Sigmoid colon (tissue), 7 donors: Measurements from ENCODE around the gene RASSF1. TPM values are rescaled to one million over a fixed set of nuclear protein-coding genes. Genes with fewer than 3 reads are reported as not detected.

Source experiments
- DNase-seq: peaks from one replicate; pipeline ENCODE4 v3.0.0-alpha.2; 2019
- H3K27ac ChIP-seq, 4 donors: fragments of 200-600 bp; sonication (generic); one replicate each; pipeline ENCODE4 v1.5.1; 2016 to 2019; ENCODE audit warnings: mild to moderate bottlenecking in 1 of 4
- H3K27me3 ChIP-seq, 3 donors: fragments of 200-600 bp; sonication (generic); one replicate each; pipeline ENCODE4 v1.5.1; 2019; ENCODE audit warnings: mild to moderate bottlenecking in 1 of 3
- H3K36me3 ChIP-seq, 4 donors: fragments of 200-600 bp; sonication (generic); one replicate each; pipeline ENCODE4 v1.5.1; 2016 to 2019
- H3K4me1 ChIP-seq, 4 donors: fragments of 200-600 bp; sonication (generic); one replicate each; pipeline ENCODE4 v1.5.1; 2017 to 2019
- H3K4me3 ChIP-seq, 4 donors: fragments of 200-600 bp; sonication (generic); one replicate each; pipeline ENCODE4 v1.5.1; 2017 to 2019; ENCODE audit warnings: mild to moderate bottlenecking in 2 of 4, moderate library complexity in 1 of 4
- H3K9me3 ChIP-seq, 4 donors: fragments of 200-600 bp in 3 of 4; sonication (generic) in 3 of 4; one replicate each; pipeline versions ENCODE4 v1.5.1 to v1.6.1; 2013 to 2019
- CTCF ChIP-seq, 4 experiments: fragments of 450-650 bp in 3 of 4; fragments of 200-600 bp in 1 of 4; IDR thresholded peaks; one replicate each; pipeline ENCODE4 v1.5.1; 2016 to 2019; ENCODE audit warnings: antibody characterized with exemption in 4 of 4, mild to moderate bottlenecking in 3 of 4, moderate library complexity in 2 of 4
- EP300 ChIP-seq, 4 donors: sonication (generic); formaldehyde crosslinking; IDR thresholded peaks; one replicate each; pipeline ENCODE4 v1.6.1; 2017; ENCODE audit warnings: antibody characterized with exemption in 4 of 4
- POLR2A ChIP-seq, 2 donors: fragments of 450-650 bp; IDR thresholded peaks; one replicate each; pipeline ENCODE4 v1.6.1; 2016; ENCODE audit warnings: antibody characterized with exemption in 2 of 2, mild to moderate bottlenecking in 2 of 2, moderate library complexity in 2 of 2
- POLR2AphosphoS5 ChIP-seq, 4 donors: sonication (generic); formaldehyde crosslinking; IDR thresholded peaks; one replicate each; pipeline ENCODE4 v1.6.1; 2017; ENCODE audit warnings: antibody characterized with exemption in 4 of 4
- WGBS, 2 donors: extraction: QIAGEN DNeasy Blood & Tissue Kit; methylation state at CpG; one replicate each; pipeline ENCODE4 v1.1.7; 2013; 5-methylcytosine and 5-hydroxymethylcytosine counted together
- intact Hi-C: fragments of 100-400 bp; cut with DNase I; formaldehyde crosslinking; loops from one replicate; pipeline ENCODE4 v1.15.1; 2023
- polyA plus RNA-seq, 3 donors: library from polyadenylated mRNA; stranded (reverse); fragments of 200-250 nt; gene quantifications; one replicate each; pipeline ENCODE4 v1.2.3, GENCODE V29; 2013
- total RNA-seq, 4 donors: library from RNA; depleted of rRNA; stranded (reverse); fragments of >200 nt; gene quantifications; one replicate each; pipeline ENCODE4 v1.1.0, GENCODE V29; 2016
- donor health status: healthy with polysubstance abuse.
- donor health status: Bipolar disorder and iron deficiency.
- donor health status: healthy.

RASSF1 gene
- total and polyA plus RNA-seq, 7 donors: 16.4 to 41.7 (median 27.7) TPM

GRCh38 chr3:50385754-50386153 lies 45.1 kb upstream of the RASSF1 start:
- no peak overlapping the region for H3K4me3 ChIP-seq
- WGBS, 2 donors: 72 to 88% methylated on average over 13 of the region's 13 CpGs
- no peak for DNase-seq
- no peaks in the 10 kb centered on the region for H3K36me3 ChIP-seq
- H3K27ac ChIP-seq: no peak overlapping the region
- no peaks in the 10 kb centered on the region for H3K9me3 ChIP-seq
- TF ChIP-seq EP300 (IDR thresholded peaks at IDR 0.05) (no peak), POLR2A (IDR thresholded peaks at IDR 0.05) (no peak), CTCF (IDR thresholded peaks at IDR 0.05) (no peak), POLR2AphosphoS5 (IDR thresholded peaks at IDR 0.05) (no peak)
- no peaks in the 10 kb centered on the region for H3K27me3 ChIP-seq
- H3K4me1 ChIP-seq: no peaks in the 10 kb centered on the region
- intact Hi-C loops: no loop called here

- no peak for TF ChIP-seq EP300 (IDR thresholded peaks at IDR 0.05)
- no peak for TF ChIP-seq POLR2AphosphoS5 (IDR thresholded peaks at IDR 0.05)
- TF ChIP-seq POLR2A (IDR thresholded peaks at IDR 0.05): no peak
- no peak for TF ChIP-seq CTCF (IDR thresholded peaks at IDR 0.05)
- no peak overlapping the region for H3K27ac ChIP-seq
- WGBS, 2 donors: 81 to 89% methylated on average over 6 of the region's 6 CpGs
- H3K4me1 ChIP-seq: no peaks in the 10 kb centered on the region
- H3K9me3 ChIP-seq: no peaks in the 10 kb centered on the region
- no peak for DNase-seq
- H3K4me3 ChIP-seq: no peak overlapping the region
- H3K27me3 ChIP-seq: no peaks in the 10 kb centered on the region
- H3K36me3 ChIP-seq: no peaks in the 10 kb centered on the region
- intact Hi-C loops: no loop called here
These were observed 43.1 kb upstream of the RASSF1 start for GRCh38 chr3:50383750-50384149.

GRCh38 chr3:50382722-50383121 lies 42.1 kb upstream of the RASSF1 start:
- no peak for TF ChIP-seq POLR2A (IDR thresholded peaks at IDR 0.05)
- TF ChIP-seq POLR2AphosphoS5 (IDR thresholded peaks at IDR 0.05): no peak
- TF ChIP-seq EP300 (IDR thresholded peaks at IDR 0.05): no peak
- no peak for TF ChIP-seq CTCF (IDR thresholded peaks at IDR 0.05)
- Histone ChIP-seq H3K27ac (no peak overlapping the region), H3K4me1 (no peaks in the 10 kb centered on the region), H3K36me3 (no peaks in the 10 kb centered on the region), H3K27me3 (no peaks in the 10 kb centered on the region), H3K4me3 (no peak overlapping the region), H3K9me3 (no peaks in the 10 kb centered on the region)
- no peak for DNase-seq
- intact Hi-C loops: no loop called here
- 93% methylated on average over 12 of the region's 12 CpGs for WGBS, 2 donors

GRCh38 chr3:50381383-50381782 lies 40.7 kb upstream of the RASSF1 start:
- H3K36me3 ChIP-seq: no peaks in the 10 kb centered on the region

More at GRCh38 chr3:50381383-50381782, 40.7 kb upstream of the RASSF1 start:
- Histone ChIP-seq H3K4me1 (no peaks in the 10 kb centered on the region), H3K4me3 (no peak overlapping the region), H3K27me3 (no peaks in the 10 kb centered on the region), H3K9me3 (no peaks in the 10 kb centered on the region), H3K27ac (no peak overlapping the region)
- TF ChIP-seq POLR2A (IDR thresholded peaks at IDR 0.05): no peak
- TF ChIP-seq POLR2AphosphoS5 (IDR thresholded peaks at IDR 0.05): no peak
- no peak for TF ChIP-seq CTCF (IDR thresholded peaks at IDR 0.05)
- TF ChIP-seq EP300 (IDR thresholded peaks at IDR 0.05): no peak
- WGBS, 2 donors: 92 to 93% methylated on average over 4 of the region's 4 CpGs
- intact Hi-C loops: no loop called here
- DNase-seq: no peak
